LHCN-M2 (cell line): Measurements from ENCODE around the gene TRDMT1. TPM values are rescaled to one million over a fixed set of nuclear protein-coding genes. Genes with fewer than 3 reads are reported as not detected.
A peak's percentile ranks its signal among the peaks of the same experiment; 100 is the strongest.
"Not testable (repeated sequence)": the region's sequence is repeated elsewhere in the genome, so short reads cannot be mapped to it uniquely, and the experiment has no call there.

Experiments used
- DNase-seq: peaks from one replicate; pipeline ENCODE4 v3.0.0-alpha.2; 2012; ENCODE audit warnings: low read depth
- total RNA-seq: library from RNA; depleted of rRNA; stranded (reverse); fragments of >200 nt; gene quantifications from 2 replicates; pipeline ENCODE4 v1.2.3, GENCODE V29; 2014

Gene TRDMT1
- total RNA-seq, 1 experiment from 2014 or later, result 5.9 TPM

- peak; percentile 35 for DNase-seq
Measured at GRCh38 chr10:17134737-17135260, 66.7 kb downstream of the TRDMT1 start.

- DNase-seq, result no peak
Measured at GRCh38 chr10:17134282-17134681, 67.2 kb downstream of the TRDMT1 start.

GRCh38 chr10:17129741-17130140 is 71.7 kb downstream of the TRDMT1 start, which contains the start of gene CUBN:
Gene CUBN, minus strand, starts transcription at chr10:17129811. Its CDS starts 46 bp downstream, at chr10:17129765.
- DNase-seq, result no peak

- DNase-seq, result no peak
Measured at GRCh38 chr10:17128261-17128660, 73.2 kb downstream of the TRDMT1 start.

DNA sequence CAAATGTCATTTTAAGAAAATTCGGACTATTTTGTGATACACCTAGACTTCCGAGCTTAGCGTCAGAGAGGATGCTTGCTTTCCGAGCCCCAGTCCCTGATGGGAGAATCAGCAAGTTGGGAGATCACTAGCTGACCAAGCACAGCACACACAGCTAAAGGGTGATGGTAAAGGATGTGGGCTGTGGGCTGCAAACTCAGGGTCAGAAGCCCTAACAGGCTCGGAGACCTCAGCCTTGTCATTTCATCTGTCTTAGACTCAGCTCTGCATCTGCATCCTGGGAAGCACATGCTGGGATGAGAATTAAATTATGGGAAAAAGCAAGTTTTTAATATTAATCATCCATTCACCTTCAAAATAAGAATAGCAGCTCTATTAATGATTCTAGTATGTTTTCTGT is 75.1 kb downstream of the TRDMT1 start:
- DNase-seq, result no peak

GRCh38 chr10:17125206-17125893 is 76.1 kb downstream of the TRDMT1 start:
- DNase-seq, result peak; percentile 70

DNA sequence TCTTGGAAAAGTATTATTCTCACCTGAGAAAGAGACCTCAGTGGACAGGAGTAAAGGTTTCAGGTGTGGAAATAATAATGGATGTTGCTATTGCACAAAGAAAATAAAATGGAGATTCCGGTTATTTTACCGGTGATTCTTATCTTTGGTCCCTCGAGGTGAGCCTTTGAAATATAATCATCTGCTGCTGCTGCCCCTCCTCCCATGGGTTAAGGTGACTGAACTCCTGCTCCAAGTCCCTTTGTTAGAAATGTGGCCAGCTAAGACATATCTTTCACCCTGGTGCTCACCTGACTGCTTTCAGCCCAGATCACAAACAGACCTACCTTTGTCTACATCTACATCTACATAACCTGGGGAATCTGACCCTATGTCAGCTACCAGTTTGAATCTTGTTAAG is 77.5 kb downstream of the TRDMT1 start:
- DNase-seq, result no peak

- DNase-seq, result peak; percentile 77
Measured at GRCh38 chr10:17122726-17123661, 78.5 kb downstream of the TRDMT1 start.

- no peak for DNase-seq
Measured at GRCh38 chr10:17122052-17122451, 79.4 kb downstream of the TRDMT1 start.

- no peak for DNase-seq
Measured at GRCh38 chr10:17120694-17121093, 80.8 kb downstream of the TRDMT1 start.

DNA sequence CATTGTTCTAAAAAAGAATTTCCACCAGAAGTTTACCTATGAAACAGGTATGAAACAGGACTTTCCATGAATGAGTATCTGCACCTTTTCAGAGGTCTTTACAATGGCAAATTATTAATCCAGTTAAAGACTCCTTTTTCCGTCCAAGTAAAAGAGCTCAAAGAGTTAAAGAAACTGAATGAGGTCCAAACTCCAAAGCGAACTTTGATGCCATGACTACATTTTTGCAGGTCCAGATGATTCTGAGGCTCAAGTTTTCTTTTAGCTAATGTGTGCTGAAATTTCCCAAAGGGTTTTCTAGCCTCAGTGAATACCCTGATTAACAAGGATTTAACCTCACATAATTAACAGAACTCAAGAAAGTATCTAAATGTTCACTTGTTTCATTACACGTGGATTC is 81.6 kb downstream of the TRDMT1 start:
- DNase-seq, result no peak

- DNase-seq, result no peak
Measured at GRCh38 chr10:17116193-17116592, 85.3 kb downstream of the TRDMT1 start.

DNA sequence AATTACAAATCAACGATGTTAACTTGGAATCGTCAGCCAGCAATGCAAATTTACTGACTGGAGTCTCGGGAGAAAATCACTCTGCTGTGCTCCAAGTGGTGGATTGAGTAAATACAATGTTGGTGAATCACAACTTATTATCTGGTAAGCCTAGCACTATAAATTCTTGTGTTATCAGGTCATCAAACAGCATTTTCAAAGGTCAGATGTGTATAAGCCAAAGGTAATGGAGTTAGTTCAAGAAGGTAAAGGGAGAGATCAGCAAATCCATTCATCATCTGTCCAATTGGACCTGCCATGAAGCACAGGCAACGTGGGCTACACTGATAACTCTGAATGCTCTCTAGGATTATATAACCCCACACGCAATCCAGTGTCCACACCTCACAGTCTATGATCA is 85.8 kb downstream of the TRDMT1 start:
- DNase-seq, result peak; percentile 52

DNA sequence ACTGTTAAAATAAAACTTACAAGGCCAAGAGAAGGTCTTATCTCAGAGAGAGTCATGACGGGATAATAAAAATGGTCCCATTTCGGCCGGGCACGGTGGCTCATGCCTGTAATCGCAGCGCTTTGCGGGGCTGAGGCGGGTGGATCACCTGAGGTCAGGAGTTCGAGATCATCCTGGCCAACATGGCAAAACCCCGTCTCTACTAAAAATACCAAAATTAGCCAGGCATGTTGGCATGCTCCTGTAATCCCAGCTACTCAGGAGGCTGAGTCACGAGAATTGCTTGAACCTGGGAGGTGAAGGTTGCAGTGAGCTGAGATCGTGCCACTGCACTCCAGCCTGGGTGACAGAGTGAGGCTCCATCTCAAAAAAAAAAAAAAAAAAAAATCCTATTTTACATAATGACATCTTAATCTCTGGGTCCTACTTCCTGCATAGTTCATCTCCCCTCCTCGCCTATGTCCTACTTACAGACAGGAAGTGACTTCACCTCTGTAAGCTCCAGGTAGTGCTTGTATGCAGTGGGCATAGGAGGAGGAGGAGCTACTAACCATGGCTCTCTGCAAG is 86.5 kb downstream of the TRDMT1 start:
- DNase-seq, result not testable (repeated sequence)

DNA sequence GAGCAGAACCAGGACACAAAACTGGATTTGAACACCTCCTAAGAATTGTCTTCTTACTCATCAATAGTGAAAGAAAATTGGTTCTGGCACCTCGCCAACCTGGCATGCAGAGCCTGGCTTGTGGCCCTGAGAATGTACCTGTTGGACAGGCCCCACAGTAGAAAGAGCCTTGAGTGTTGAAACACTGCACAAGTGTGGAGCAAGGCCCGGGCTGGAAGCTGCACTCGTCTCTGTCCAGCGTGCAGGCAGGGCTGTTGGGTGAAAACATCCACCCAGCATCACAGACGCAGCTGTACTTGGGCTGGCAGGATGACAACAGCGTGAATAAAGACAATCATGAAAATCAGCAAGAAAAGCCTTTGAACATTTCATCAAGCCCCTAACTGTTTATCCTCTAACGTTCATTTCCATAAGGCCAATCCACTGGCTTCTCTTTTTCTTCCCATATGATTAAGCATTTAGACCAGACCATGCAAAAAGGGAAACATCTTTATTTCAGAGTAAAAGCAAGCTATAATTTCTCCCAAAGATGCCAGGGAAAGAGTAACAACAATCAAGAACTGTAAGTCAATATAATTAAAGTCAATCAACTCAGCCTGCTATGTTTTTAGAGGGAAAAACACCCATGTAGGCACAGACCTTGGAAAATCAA is 87.5 kb downstream of the TRDMT1 start:
- DNase-seq, result peak; percentile 39

GRCh38 chr10:17113346-17113745 is 88.1 kb downstream of the TRDMT1 start:
- DNase-seq, result no peak

DNA sequence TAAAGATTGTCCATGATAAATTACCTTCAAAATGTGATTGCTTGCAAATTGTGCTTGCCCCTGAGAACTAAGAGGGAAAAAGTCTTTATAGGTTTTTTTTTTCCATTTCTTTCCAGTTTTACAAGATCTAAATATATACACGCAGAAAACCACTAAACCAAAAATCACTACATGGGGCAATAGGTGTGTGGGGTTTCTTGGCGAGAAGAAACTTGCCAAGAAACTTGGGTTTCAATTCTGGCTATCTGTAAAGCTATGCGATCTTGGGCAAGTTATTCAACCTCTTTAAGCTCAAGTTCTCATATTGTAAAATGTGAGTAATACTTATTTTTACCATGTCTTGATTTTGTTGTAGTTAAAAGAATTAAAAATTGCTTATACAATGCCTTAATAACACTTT is 88.9 kb downstream of the TRDMT1 start:
- DNase-seq, result no peak

GRCh38 chr10:17109475-17110207 is 91.8 kb downstream of the TRDMT1 start:
- peak; percentile 88 for DNase-seq

GRCh38 chr10:17109046-17109445 is 92.4 kb downstream of the TRDMT1 start:
- DNase-seq, result no peak

DNA sequence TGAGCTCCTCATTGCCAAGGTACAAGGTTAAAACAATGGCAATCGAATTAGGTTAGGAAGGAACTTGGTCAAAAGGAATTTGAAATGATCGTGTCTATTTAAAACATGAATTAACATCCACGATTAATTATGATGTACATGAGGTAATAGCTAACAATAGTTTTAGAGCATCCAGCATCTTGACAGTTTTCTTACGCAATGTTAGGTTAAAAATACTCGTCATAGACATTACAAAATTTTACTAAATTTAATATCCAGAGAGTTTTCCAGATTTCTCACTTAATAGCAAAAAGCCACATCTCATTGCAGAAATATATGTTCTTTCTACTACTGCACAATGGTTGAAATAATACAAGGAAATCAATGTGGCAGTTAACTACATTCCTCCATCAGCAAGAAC is 94.5 kb downstream of the TRDMT1 start:
- no peak for DNase-seq

GRCh38 chr10:17101910-17102266 is 99.6 kb downstream of the TRDMT1 start:
- DNase-seq, result no peak
